Endothelial cell of umbilical vein (primary cell): ENCODE data around the gene PRSS36. TPM values are rescaled to one million over a fixed set of nuclear protein-coding genes. Genes with fewer than 3 reads are reported as not detected.

Experiments
- BruUV-seq: library from RNA; stranded (reverse); fragments of 400-500 nt; replicated peaks from 2 replicates; lab custom pipeline; 2021; lab: Mats Ljungman, UMichigan
- CTCF ChIA-PET: fragments of 300-600, 350-600 bp; sonication (Branson Sonifier 250); formaldehyde crosslinking; loops from one replicate; lab custom pipeline; 2021; ENCODE audit warnings: antibody characterized with exemption, inconsistent platforms; lab: Charles Lee
- POLR2A ChIA-PET: fragments of 300-600, 350-600 bp; sonication (Branson Sonifier 250); formaldehyde crosslinking; loops from one replicate; lab custom pipeline; 2021; ENCODE audit warnings: antibody characterized with exemption, inconsistent platforms; lab: Charles Lee
- DNase-seq: peaks from one replicate; pipeline ENCODE4 v3.0.0-alpha.2; 2011; ENCODE audit warnings: low read depth, low spot score
- FAIRE-seq: peaks from 2 replicates; lab custom pipeline; 2011; peaks lifted over from hg19 to GRCh38; lab: Jason Lieb, UNC
- H2AFZ ChIP-seq: 2 replicates; pipeline ENCODE4 v1.6.0; 2012; ENCODE audit warnings: low read depth, low read length, control low read depth, inconsistent platforms
- H3K27ac ChIP-seq: 2 replicates; pipeline ENCODE4 v1.5.1; 2011; ENCODE audit warnings: low read depth, mild to moderate bottlenecking, control low read depth, low read length, moderate library complexity; ENCODE audit not compliant: insufficient read depth
- H3K27me3 ChIP-seq, 2 experiments: 2 replicates each; pipeline versions ENCODE4 v1.6.0 to v1.6.1; 2011; ENCODE audit warnings: low read length in 2 of 2, mixed read lengths in 1 of 2; ENCODE audit not compliant: control insufficient read depth in 2 of 2, insufficient read depth in 2 of 2
- H3K36me3 ChIP-seq, 2 experiments: 2 replicates in 1 of 2; 3 replicates in 1 of 2; pipeline ENCODE4 v1.5.1; 2011; ENCODE audit warnings: low read length in 2 of 2, mild to moderate bottlenecking in 1 of 2, moderate library complexity in 1 of 2; ENCODE audit not compliant: control insufficient read depth in 2 of 2, insufficient read depth in 2 of 2; ENCODE audit errors: extremely low read depth in 1 of 2
- H3K4me1 ChIP-seq: 3 replicates; pipeline ENCODE4 v1.5.1; 2011; ENCODE audit warnings: mild to moderate bottlenecking, low read length; ENCODE audit not compliant: control insufficient read depth, insufficient read depth; ENCODE audit errors: extremely low read depth
- H3K4me2 ChIP-seq: 2 replicates; pipeline ENCODE4 v1.6.1; 2011; ENCODE audit warnings: low read length, control low read depth, mixed read lengths; ENCODE audit not compliant: insufficient read depth
- H3K4me3 ChIP-seq, 3 experiments: fragments of 200-600 bp in 1 of 3; sonication (generic), shearing (Covaris generic) in 1 of 3; replicated peaks in 1 of 3; 2 replicates each; pipeline ENCODE4 v1.5.1; 2011 to 2016; ENCODE audit warnings: control low read depth in 3 of 3, low read length in 3 of 3, mild to moderate bottlenecking in 2 of 3, inconsistent platforms in 1 of 3, low read depth in 1 of 3, moderate library complexity in 1 of 3; ENCODE audit not compliant: insufficient read depth in 1 of 3
- H3K79me2 ChIP-seq: 2 replicates; pipeline ENCODE4 v1.6.0; 2012; ENCODE audit warnings: low read length, inconsistent platforms; ENCODE audit not compliant: control insufficient read depth, insufficient read depth
- H3K9ac ChIP-seq: replicated peaks from 2 replicates; pipeline ENCODE3; 2011; ENCODE audit warnings: low read length, control low read depth; ENCODE audit not compliant: insufficient read depth; ENCODE audit errors: extremely low read depth
- H3K9me1 ChIP-seq: replicated peaks from 3 replicates; pipeline ENCODE4 v1.6.0; 2011; ENCODE audit warnings: mild to moderate bottlenecking, low read length; ENCODE audit not compliant: control insufficient read depth, insufficient read depth; ENCODE audit errors: extremely low read depth
- H3K9me3 ChIP-seq: replicated peaks from 2 replicates; pipeline ENCODE4 v1.5.1; 2012; ENCODE audit warnings: low read length, inconsistent platforms; ENCODE audit not compliant: control insufficient read depth, insufficient read depth
- H4K20me1 ChIP-seq: replicated peaks from 2 replicates; pipeline ENCODE3; 2011; ENCODE audit warnings: mild to moderate bottlenecking, low read length; ENCODE audit not compliant: control insufficient read depth, insufficient read depth; ENCODE audit errors: extremely low read depth
- CTCF ChIP-seq, 2 donors: IDR thresholded peaks; 1 replicate in 1 of 2; 2 replicates in 1 of 2; pipeline ENCODE4 v1.5.1; 2011; ENCODE audit warnings: low read length in 2 of 2, mild to moderate bottlenecking in 2 of 2, moderate library complexity in 2 of 2, control low read depth in 1 of 2, inconsistent platforms in 1 of 2, low read depth in 1 of 2; ENCODE audit not compliant: insufficient read depth in 1 of 2; ENCODE audit errors: extremely low read depth in 1 of 2
- EZH2 ChIP-seq: IDR thresholded peaks from 2 replicates; pipeline ENCODE4 v1.6.1; 2012; ENCODE audit warnings: borderline replicate concordance, low read depth, mild to moderate bottlenecking, moderate library complexity, low read length, inconsistent platforms; ENCODE audit not compliant: severe bottlenecking
- FOS ChIP-seq: IDR thresholded peaks from 2 replicates; pipeline ENCODE4 v1.6.1; 2011; ENCODE audit warnings: mild to moderate bottlenecking, low read length, moderate library complexity, borderline replicate concordance; ENCODE audit not compliant: insufficient read depth
- GATA2 ChIP-seq: IDR thresholded peaks from 2 replicates; pipeline ENCODE4 v1.7.0; 2011; ENCODE audit warnings: low read depth, mild to moderate bottlenecking, moderate library complexity, mixed read lengths, low read length; ENCODE audit not compliant: insufficient read length, insufficient read depth
- JUN ChIP-seq: IDR thresholded peaks from 2 replicates; pipeline ENCODE4 v1.6.1; 2011; ENCODE audit warnings: borderline replicate concordance, low read depth; ENCODE audit not compliant: insufficient read length, insufficient read depth
- MAX ChIP-seq: IDR thresholded peaks from 2 replicates; pipeline ENCODE4 v1.6.1; 2011; ENCODE audit not compliant: insufficient read depth, insufficient read length
- MYC ChIP-seq: IDR thresholded peaks from one replicate; pipeline ENCODE4 v1.6.1; 2011; ENCODE audit warnings: mild to moderate bottlenecking, low read depth, low read length
- POLR2A ChIP-seq: IDR thresholded peaks from 2 replicates; pipeline ENCODE4 v1.6.1; 2012; ENCODE audit warnings: low read depth, mild to moderate bottlenecking, control low read depth, low read length
- POLR2AphosphoS5 ChIP-seq: IDR thresholded peaks from 2 replicates; pipeline ENCODE4 v1.6.1; 2012; ENCODE audit warnings: low read depth, mild to moderate bottlenecking, control low read depth, low read length, moderate library complexity; ENCODE audit not compliant: insufficient read depth
- dilution Hi-C: fragments of 300-500 bp; cut with MboI; formaldehyde crosslinking; loops from one replicate; pipeline ENCODE4 v1.15.0; 2019; ENCODE audit warnings: low sequenced_read_pairs; ENCODE audit not compliant: extremely low pct_ligation_motif_present
- intact Hi-C: fragments of 100-400 bp; cut with micrococcal nuclease; formaldehyde crosslinking; loops from one replicate; pipeline ENCODE4 v1.10.0; 2022
- polyA plus RNA-seq, 4 experiments: library from polyadenylated mRNA; depleted of rRNA in 3 of 4; stranded (reverse) in 3 of 4; unstranded in 1 of 4; fragments of >200 nt; gene quantifications; 2 replicates each; pipeline versions ENCODE4 v1.2.1 to v1.2.3, GENCODE V29; 2011 to 2012; ENCODE audit warnings: missing spikeins in 1 of 4
- total RNA-seq: library from RNA; stranded (reverse); gene quantifications from 2 replicates; pipeline ENCODE4 v1.2.3, GENCODE V29; 2021

The PRSS36 gene
- total and polyA plus RNA-seq, 2 donors (not counting 3 experiments of a cell fraction or from before 2014, with no cell fraction given): 0.57 TPM; not detected in 1

GRCh38 chr16:31134625-31135534 is 15.0 kb downstream of the PRSS36 start:
- TF ChIP-seq POLR2A (no peak), MAX (no peak), JUN (no peak), POLR2AphosphoS5 (no peak), MYC (no peak), FOS (no peak), CTCF (IDR thresholded peaks at IDR 0.05; ENCODE audit: extremely low read depth in 1 of 2, insufficient read depth in 1 of 2, low read depth in 1 of 2, low read length in 2 of 2) (no peak), EZH2 (no peak), GATA2 (no peak)
- intact Hi-C loops: no loop called here
- no peaks in the 10 kb centered on the region for H4K20me1 ChIP-seq
- H3K4me2 ChIP-seq: no peak overlapping the region
- H3K27me3 ChIP-seq: no peaks in the 10 kb centered on the region
- no peak overlapping the region for H3K4me3 ChIP-seq
- dilution Hi-C loops: no loop called here
- no TSS peak for BruUV-seq
- no peaks in the 10 kb centered on the region for H3K9me1 ChIP-seq
- no peaks in the 10 kb centered on the region for H3K79me2 ChIP-seq
- H3K27ac ChIP-seq: no peak overlapping the region
- peaks cover 8% of the 10 kb centered on the region for H3K4me1 ChIP-seq
- ChIA-PET POLR2A (no interaction called here), CTCF (interaction anchor here (1.9 kb wide), 1 partner anchor 17 kb away, joined by 7 read pairs; the partner anchor contains the start of gene KAT8)
- H3K9ac ChIP-seq: no peak overlapping the region
- no peak overlapping the region for H2AFZ ChIP-seq
- H3K9me3 ChIP-seq: no peaks in the 10 kb centered on the region
- no peak for FAIRE-seq
- peaks cover 0 to 5% of the 10 kb centered on the region in 2 experiments for H3K36me3 ChIP-seq
- no peak for DNase-seq
